HCT116 (cell line): ENCODE measurements around the gene TK2.

Experiments used
- ATF3 ChIP-seq: IDR thresholded peaks from 2 replicates; pipeline ENCODE4 v1.6.1; 2012
- CTCF ChIP-seq, 3 experiments: fragments of 200-600 bp in 1 of 3; sonication (generic) in 1 of 3; IDR thresholded peaks in 2 of 3; conservative IDR thresholded peaks in 1 of 3; 2 replicates each; pipeline ENCODE4 v1.5.1; 2012 to 2017; ENCODE audit warnings: low read depth in 2 of 3, low read length in 2 of 3, antibody characterized with exemption in 1 of 3, borderline replicate concordance in 1 of 3, control low read depth in 1 of 3, mild to moderate bottlenecking in 1 of 3, mixed read lengths in 1 of 3, mixed run types in 1 of 3, moderate library complexity in 1 of 3; ENCODE audit not compliant: insufficient read depth in 1 of 3
- EGR1 ChIP-seq: IDR thresholded peaks from 2 replicates; pipeline ENCODE4 v1.6.1; 2012; ENCODE audit warnings: low read depth
- EZH2 ChIP-seq: fragments of 200-600 bp; sonication (generic); IDR thresholded peaks from 2 replicates; pipeline ENCODE4 v1.6.1; 2017; ENCODE audit warnings: antibody characterized with exemption, mixed run types
- EZH2phosphoT487 ChIP-seq: fragments of 200-600 bp; IDR thresholded peaks from 2 replicates; pipeline ENCODE4 v1.6.1; 2018; ENCODE audit warnings: antibody characterized with exemption, borderline replicate concordance
- MAX ChIP-seq: IDR thresholded peaks from 2 replicates; pipeline ENCODE4 v1.6.1; 2012
- POLR2A ChIP-seq: IDR thresholded peaks from 2 replicates; pipeline ENCODE4 v1.7.0; 2011; ENCODE audit warnings: borderline replicate concordance; ENCODE audit not compliant: insufficient read depth, insufficient read length; ENCODE audit errors: extremely low read depth
- POLR2AphosphoS5 ChIP-seq: IDR thresholded peaks from 2 replicates; pipeline ENCODE4 v1.6.1; 2011; ENCODE audit warnings: mild to moderate bottlenecking, low read depth, low read length, moderate library complexity
- RAD21 ChIP-seq: IDR thresholded peaks from 2 replicates; pipeline ENCODE4 v1.6.1; 2012; ENCODE audit warnings: low read depth, mild to moderate bottlenecking
- SP1 ChIP-seq: IDR thresholded peaks from 2 replicates; pipeline ENCODE4 v1.6.1; 2012; ENCODE audit warnings: low read depth
- TCF7L2 ChIP-seq: IDR thresholded peaks from 2 replicates; pipeline ENCODE4 v1.7.0; 2011; ENCODE audit warnings: borderline replicate concordance, inconsistent platforms; ENCODE audit not compliant: insufficient read depth, insufficient read length; ENCODE audit errors: extremely low read depth
- YY1 ChIP-seq: IDR thresholded peaks from 2 replicates; pipeline ENCODE4 v1.6.1; 2011; ENCODE audit warnings: low read length, low read depth, moderate library complexity, mild to moderate bottlenecking; ENCODE audit not compliant: insufficient replicate concordance; ENCODE audit errors: extremely low read depth
- ZBTB33 ChIP-seq: IDR thresholded peaks from 2 replicates; pipeline ENCODE4 v1.6.1; 2011; ENCODE audit warnings: mild to moderate bottlenecking, low read length, moderate library complexity; ENCODE audit not compliant: insufficient replicate concordance; ENCODE audit errors: extremely low read depth

GRCh38 chr16:66578651-66579531, 29.0 kb upstream of the TK2 start, which contains the start of gene CMTM2:
- TF ChIP-seq POLR2AphosphoS5 (no peak), TCF7L2 (no peak), SP1 (no peak), POLR2A (no peak), EZH2phosphoT487 (no peak), EGR1 (no peak), CTCF (IDR thresholded peaks at IDR 0.05 in 2 of 3, conservative IDR thresholded peaks at IDR 0.05 in 1 of 3; ENCODE audit: borderline replicate concordance in 1 of 3, insufficient read depth in 1 of 3, low read depth in 2 of 3, low read length in 2 of 3) (no peak), ZBTB33 (no peak), EZH2 (no peak), ATF3 (no peak), MAX (no peak), YY1 (no peak), RAD21 (no peak)
